Panc1 (cell line): Measurements from ENCODE around the gene DEPP1. TPM values are rescaled to one million over a fixed set of nuclear protein-coding genes. Genes with fewer than 3 reads are reported as not detected.

Experiments used
- ATAC-seq: fragments of 200-7000 bp; cut with Tn5 transposase; 2 replicates; pipeline ENCODE4 v1.9.1; 2020; ENCODE audit warnings: mild to moderate bottlenecking, moderate library complexity
- BruUV-seq: library from RNA; stranded (reverse); fragments of 400-500 nt; replicated peaks from 2 replicates; lab custom pipeline; 2021; lab: Mats Ljungman, UMichigan
- CTCF ChIA-PET: fragments of 300-600 bp; sonication (Branson Sonifier 250); formaldehyde crosslinking; loops from one replicate; lab custom pipeline; 2022; ENCODE audit warnings: antibody characterized with exemption; lab: Charles Lee
- POLR2A ChIA-PET: fragments of 300-600 bp; sonication (Branson Sonifier 250); formaldehyde crosslinking; loops from one replicate; lab custom pipeline; 2022; ENCODE audit warnings: antibody characterized with exemption; lab: Charles Lee
- DNase-seq: peaks from one replicate; pipeline ENCODE4 v3.0.0-alpha.2; 2010; ENCODE audit warnings: low read depth, low spot score
- H3K27ac ChIP-seq: 2 replicates; pipeline ENCODE4 v1.5.1; 2011; ENCODE audit warnings: mild to moderate bottlenecking, low read length, inconsistent platforms
- H3K27me3 ChIP-seq: fragments of 200-500 bp; sonication (Bioruptor generic); 2 replicates; pipeline ENCODE4 v1.6.0; 2014; ENCODE audit warnings: low read length, inconsistent platforms; ENCODE audit not compliant: control insufficient read depth, insufficient read depth
- H3K36me3 ChIP-seq: fragments of 200-500 bp; sonication (Bioruptor generic); 2 replicates; pipeline ENCODE4 v1.5.1; 2014; ENCODE audit warnings: inconsistent platforms, mild to moderate bottlenecking, low read length, moderate library complexity; ENCODE audit not compliant: control insufficient read depth, insufficient read depth
- H3K4me1 ChIP-seq: 2 replicates; pipeline ENCODE4 v1.5.1; 2011; ENCODE audit warnings: inconsistent platforms, mild to moderate bottlenecking, low read length, moderate library complexity; ENCODE audit not compliant: control insufficient read depth, insufficient read depth
- H3K4me3 ChIP-seq, 2 experiments: 2 replicates each; pipeline ENCODE4 v1.5.1; 2011 to 2012; ENCODE audit warnings: low read depth in 2 of 2, low read length in 2 of 2, mild to moderate bottlenecking in 2 of 2, inconsistent platforms in 1 of 2, moderate library complexity in 1 of 2
- H3K9me3 ChIP-seq: fragments of 200-500 bp; sonication (Bioruptor generic); 2 replicates; pipeline ENCODE4 v1.5.1; 2014; ENCODE audit warnings: low read depth, mild to moderate bottlenecking, inconsistent platforms, low read length, moderate library complexity; ENCODE audit not compliant: control insufficient read depth, insufficient read depth
- POLR2AphosphoS5 ChIP-seq: IDR thresholded peaks from 2 replicates; pipeline ENCODE4 v1.6.1; 2012; ENCODE audit warnings: mild to moderate bottlenecking, low read depth, low read length, moderate library complexity
- SIN3A ChIP-seq: IDR thresholded peaks from 2 replicates; pipeline ENCODE4 v1.6.1; 2012; ENCODE audit warnings: low read depth, mild to moderate bottlenecking, low read length, moderate library complexity, borderline replicate concordance; ENCODE audit not compliant: insufficient read depth
- TCF7L2 ChIP-seq: IDR thresholded peaks from 2 replicates; pipeline ENCODE4 v1.6.1; 2011; ENCODE audit warnings: mild to moderate bottlenecking, low read depth, low read length, inconsistent platforms
- in situ Hi-C: cut with HindIII; loops from 2 replicates; pipeline ENCODE4 v1.10.0; 2016; ENCODE audit warnings: low sequenced_read_pairs, low pct_unique_long_range_greater_than_20kb
- intact Hi-C: fragments of 100-400 bp; cut with micrococcal nuclease; formaldehyde crosslinking; loops from one replicate; pipeline ENCODE4 v1.10.0; 2022; ENCODE audit not compliant: unreplicated experiment
- total RNA-seq: library from RNA; stranded (reverse); gene quantifications from one replicate; pipeline ENCODE4 v1.2.1, GENCODE V29; 2021; ENCODE audit not compliant: unreplicated experiment
- TF ChIP-seq, protein P1 (sequence below), 2 experiments: IDR thresholded peaks; 2 replicates each; pipeline ENCODE4 v1.6.1; 2011 to 2012; ENCODE audit warnings: low read depth in 2 of 2, control low read depth in 1 of 2, low read length in 1 of 2, mild to moderate bottlenecking in 1 of 2, moderate library complexity in 1 of 2; ENCODE audit not compliant: insufficient read depth in 1 of 2
- TF ChIP-seq, protein P2 (sequence below): fragments of 450-650 bp; IDR thresholded peaks from 2 replicates; pipeline ENCODE4 v1.5.1; 2017; ENCODE audit warnings: mild to moderate bottlenecking

Gene DEPP1
- total RNA-seq, 1 experiment from 2014 or later = 16.6 TPM

DNA sequence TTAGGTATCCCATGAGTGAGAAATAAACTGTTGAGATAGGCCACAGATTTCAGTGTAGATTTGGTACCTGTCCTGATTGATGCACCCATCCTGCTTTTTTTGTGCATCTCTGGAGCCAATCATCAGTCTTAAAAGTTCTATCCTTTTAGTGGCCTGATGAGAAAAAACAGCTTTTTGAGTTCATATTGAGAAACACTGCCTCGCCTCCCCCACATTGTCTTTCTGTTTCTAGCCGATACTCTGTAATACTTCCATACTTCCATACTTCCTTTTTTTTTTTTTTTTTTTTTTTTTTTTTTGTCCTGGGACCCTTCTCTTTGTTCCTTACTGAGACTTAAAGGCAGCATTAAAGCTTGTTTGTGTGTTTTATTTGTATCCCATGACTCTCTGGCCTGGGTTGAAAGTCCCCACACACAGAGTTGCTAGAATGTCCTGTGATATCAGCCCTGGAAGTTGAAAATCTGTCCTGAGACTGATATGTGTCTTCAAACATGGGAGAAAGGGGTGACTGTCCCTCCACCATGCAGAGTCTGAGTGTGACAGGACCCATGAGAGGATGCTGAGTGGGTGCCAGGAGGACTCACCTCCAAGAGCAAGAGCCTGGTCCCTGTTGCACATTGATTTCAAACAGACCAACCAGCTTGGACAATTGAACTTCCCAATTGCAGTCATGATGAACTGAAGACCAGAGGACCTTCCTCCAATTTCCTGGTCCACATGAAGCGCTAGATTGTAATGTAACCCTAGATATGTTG, 27.8 kb upstream of the DEPP1 start:
- no peak for TF ChIP-seq SIN3A
- TF ChIP-seq, protein P1, sequence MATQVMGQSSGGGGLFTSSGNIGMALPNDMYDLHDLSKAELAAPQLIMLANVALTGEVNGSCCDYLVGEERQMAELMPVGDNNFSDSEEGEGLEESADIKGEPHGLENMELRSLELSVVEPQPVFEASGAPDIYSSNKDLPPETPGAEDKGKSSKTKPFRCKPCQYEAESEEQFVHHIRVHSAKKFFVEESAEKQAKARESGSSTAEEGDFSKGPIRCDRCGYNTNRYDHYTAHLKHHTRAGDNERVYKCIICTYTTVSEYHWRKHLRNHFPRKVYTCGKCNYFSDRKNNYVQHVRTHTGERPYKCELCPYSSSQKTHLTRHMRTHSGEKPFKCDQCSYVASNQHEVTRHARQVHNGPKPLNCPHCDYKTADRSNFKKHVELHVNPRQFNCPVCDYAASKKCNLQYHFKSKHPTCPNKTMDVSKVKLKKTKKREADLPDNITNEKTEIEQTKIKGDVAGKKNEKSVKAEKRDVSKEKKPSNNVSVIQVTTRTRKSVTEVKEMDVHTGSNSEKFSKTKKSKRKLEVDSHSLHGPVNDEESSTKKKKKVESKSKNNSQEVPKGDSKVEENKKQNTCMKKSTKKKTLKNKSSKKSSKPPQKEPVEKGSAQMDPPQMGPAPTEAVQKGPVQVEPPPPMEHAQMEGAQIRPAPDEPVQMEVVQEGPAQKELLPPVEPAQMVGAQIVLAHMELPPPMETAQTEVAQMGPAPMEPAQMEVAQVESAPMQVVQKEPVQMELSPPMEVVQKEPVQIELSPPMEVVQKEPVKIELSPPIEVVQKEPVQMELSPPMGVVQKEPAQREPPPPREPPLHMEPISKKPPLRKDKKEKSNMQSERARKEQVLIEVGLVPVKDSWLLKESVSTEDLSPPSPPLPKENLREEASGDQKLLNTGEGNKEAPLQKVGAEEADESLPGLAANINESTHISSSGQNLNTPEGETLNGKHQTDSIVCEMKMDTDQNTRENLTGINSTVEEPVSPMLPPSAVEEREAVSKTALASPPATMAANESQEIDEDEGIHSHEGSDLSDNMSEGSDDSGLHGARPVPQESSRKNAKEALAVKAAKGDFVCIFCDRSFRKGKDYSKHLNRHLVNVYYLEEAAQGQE (IDR thresholded peaks at IDR 0.05; ENCODE audit: insufficient read depth in 1 of 2, low read depth in 2 of 2, low read length in 1 of 2) = no peak
- TF ChIP-seq TCF7L2 = no peak
- TF ChIP-seq, protein P2, sequence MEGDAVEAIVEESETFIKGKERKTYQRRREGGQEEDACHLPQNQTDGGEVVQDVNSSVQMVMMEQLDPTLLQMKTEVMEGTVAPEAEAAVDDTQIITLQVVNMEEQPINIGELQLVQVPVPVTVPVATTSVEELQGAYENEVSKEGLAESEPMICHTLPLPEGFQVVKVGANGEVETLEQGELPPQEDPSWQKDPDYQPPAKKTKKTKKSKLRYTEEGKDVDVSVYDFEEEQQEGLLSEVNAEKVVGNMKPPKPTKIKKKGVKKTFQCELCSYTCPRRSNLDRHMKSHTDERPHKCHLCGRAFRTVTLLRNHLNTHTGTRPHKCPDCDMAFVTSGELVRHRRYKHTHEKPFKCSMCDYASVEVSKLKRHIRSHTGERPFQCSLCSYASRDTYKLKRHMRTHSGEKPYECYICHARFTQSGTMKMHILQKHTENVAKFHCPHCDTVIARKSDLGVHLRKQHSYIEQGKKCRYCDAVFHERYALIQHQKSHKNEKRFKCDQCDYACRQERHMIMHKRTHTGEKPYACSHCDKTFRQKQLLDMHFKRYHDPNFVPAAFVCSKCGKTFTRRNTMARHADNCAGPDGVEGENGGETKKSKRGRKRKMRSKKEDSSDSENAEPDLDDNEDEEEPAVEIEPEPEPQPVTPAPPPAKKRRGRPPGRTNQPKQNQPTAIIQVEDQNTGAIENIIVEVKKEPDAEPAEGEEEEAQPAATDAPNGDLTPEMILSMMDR = no peak
- no peak for TF ChIP-seq POLR2AphosphoS5
- intact Hi-C loops (loop anchor here (5.0 to 10.0 kb wide), 3 partner anchors 74 to 448 kb away; no protein-coding TSS in a partner anchor), in situ Hi-C loops (no loop called here)
- H3K9me3 ChIP-seq = peaks cover 27% of the 10 kb centered on the region; the same call in 1 of the 2 replicates
- ChIA-PET CTCF (interaction anchor here (0.7 kb wide), 1 partner anchor 802 kb away, joined by 3 read pairs; no protein-coding TSS in a partner anchor), POLR2A (no interaction called here)
- DNase-seq (no peak), ATAC-seq (no peak)
- H3K27ac ChIP-seq = no peak overlapping the region
- H3K4me3 ChIP-seq = no peak overlapping the region
- no peaks in the 10 kb centered on the region; the same call in 1 of the 2 replicates for H3K36me3 ChIP-seq
- H3K27me3 ChIP-seq = no peaks in the 10 kb centered on the region
- H3K4me1 ChIP-seq = peaks cover 5% of the 10 kb centered on the region; the same call in 1 of the 2 replicates
- BruUV-seq = no TSS peak

DNA sequence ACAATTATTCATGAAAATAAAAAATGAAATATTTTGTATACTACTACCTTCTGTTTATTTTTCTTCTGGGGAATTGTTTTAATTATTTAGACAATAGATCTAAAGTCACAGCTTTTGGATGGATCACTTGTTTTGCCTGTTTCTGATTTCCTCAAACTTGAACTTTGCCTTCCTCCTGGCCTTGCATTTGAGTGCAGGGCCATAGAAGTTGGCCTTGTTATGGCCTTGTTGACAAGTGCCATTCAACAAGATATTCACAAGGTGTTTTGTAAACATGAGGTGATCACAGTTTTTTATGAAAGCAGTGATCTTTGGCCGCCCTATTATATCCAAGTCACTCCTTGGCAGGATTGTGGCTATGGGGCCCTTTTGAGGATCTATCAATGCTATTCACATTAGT, 26.7 kb upstream of the DEPP1 start:
- intact Hi-C loops = loop anchor here (5.0 to 10.0 kb wide), 3 partner anchors 73 to 450 kb away; no protein-coding TSS in a partner anchor
- Histone ChIP-seq H3K4me1 (peaks cover 9% of the 10 kb centered on the region; the same call in 1 of the 2 replicates), H3K27ac (no peak overlapping the region), H3K36me3 (no peaks in the 10 kb centered on the region; the same call in 1 of the 2 replicates), H3K9me3 (peaks cover 27% of the 10 kb centered on the region; the same call in 1 of the 2 replicates), H3K4me3 (no peak overlapping the region), H3K27me3 (no peaks in the 10 kb centered on the region)
- ChIA-PET POLR2A (interaction anchor here (0.6 kb wide), 1 partner anchor 230 kb away, joined by 7 read pairs; no protein-coding TSS in a partner anchor), CTCF (no interaction called here)
- no peak for TF ChIP-seq POLR2AphosphoS5
- TF ChIP-seq, protein P1 (IDR thresholded peaks at IDR 0.05; ENCODE audit: insufficient read depth in 1 of 2, low read depth in 2 of 2, low read length in 1 of 2) = no peak
- TF ChIP-seq TCF7L2 = no peak
- TF ChIP-seq, protein P2 = no peak
- no peak for TF ChIP-seq SIN3A
- in situ Hi-C loops = no loop called here
- ATAC-seq = no peak
- no TSS peak for BruUV-seq
- DNase-seq = no peak
